Thoracic aorta (tissue), 2 donors: ENCODE results near the gene ZFP42. TPM values are rescaled to one million over a fixed set of nuclear protein-coding genes. Genes with fewer than 3 reads are reported as not detected.
"Not testable (repeated sequence)": the region's sequence is repeated elsewhere in the genome, so short reads cannot be mapped to it uniquely, and the experiment has no call there.

Experiments used
- ATAC-seq: fragments of 150-250 bp; one replicate; pipeline ENCODE4 v1.8.0; 2017; ENCODE audit warnings: low read depth; ENCODE audit not compliant: insufficient number of reproducible peaks, low FRiP score
- DNase-seq: peaks from one replicate; pipeline ENCODE4 v3.0.0-alpha.2; 2020; ENCODE audit warnings: low spot score
- H3K27ac ChIP-seq, 2 donors: fragments of 200-600 bp; sonication (generic); 1 replicate in 1 of 2; 2 replicates in 1 of 2; pipeline ENCODE4 v1.5.1; 2016; ENCODE audit warnings: mild to moderate bottlenecking in 2 of 2, moderate library complexity in 2 of 2
- H3K27me3 ChIP-seq: fragments of 200-600 bp; sonication (generic); replicated peaks from 2 replicates; pipeline ENCODE4 v1.6.0; 2016; ENCODE audit warnings: mild to moderate bottlenecking; ENCODE audit not compliant: insufficient read depth
- H3K36me3 ChIP-seq: fragments of 200-600 bp; sonication (generic); one replicate; pipeline ENCODE4 v1.5.1; 2016
- H3K4me1 ChIP-seq, 2 donors: fragments of 200-600 bp; sonication (generic); 1 replicate in 1 of 2; 2 replicates in 1 of 2; pipeline versions ENCODE4 v1.5.1 to v1.6.0; 2016; ENCODE audit warnings: low read depth in 2 of 2, mild to moderate bottlenecking in 1 of 2; ENCODE audit not compliant: control insufficient read depth in 1 of 2
- H3K4me3 ChIP-seq: fragments of 200-600 bp; sonication (generic); 2 replicates; pipeline ENCODE4 v1.5.1; 2016; ENCODE audit warnings: mild to moderate bottlenecking
- H3K9me3 ChIP-seq: fragments of 200-600 bp; sonication (generic); 2 replicates; pipeline ENCODE4 v1.5.1; 2016
- CTCF ChIP-seq: fragments of 200-600 bp; sonication (generic); IDR thresholded peaks from one replicate; pipeline ENCODE4 v1.5.1; 2019; ENCODE audit warnings: antibody characterized with exemption
- total RNA-seq, 2 donors: library from RNA; depleted of rRNA; stranded (reverse); fragments of >200 nt; gene quantifications; one replicate each; pipeline versions ENCODE4 v1.1.0 to v1.2.3, GENCODE V29; 2016

ZFP42 gene
- total RNA-seq, 2 donors from 2014 or later: not detected

DNA sequence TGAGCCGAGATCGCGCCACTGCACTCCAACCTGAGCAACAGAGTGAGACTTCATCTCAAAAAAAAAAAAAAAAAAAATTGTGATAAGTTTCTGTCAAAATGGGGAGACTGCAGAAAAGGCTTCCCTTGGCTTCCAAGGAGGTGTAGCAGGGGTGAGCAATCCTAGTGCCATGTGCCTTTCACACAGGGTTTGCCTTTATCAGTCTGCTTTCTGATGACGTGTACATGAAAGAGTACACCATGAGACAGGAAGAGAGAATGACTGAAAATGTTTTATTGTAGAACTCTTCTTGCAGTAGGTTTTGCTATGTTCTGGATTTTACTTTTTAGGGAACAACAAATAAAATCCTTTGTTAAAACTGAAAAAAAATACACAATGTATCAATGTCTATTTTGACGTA, 23.4 kb upstream of the ZFP42 start:
- H3K27ac ChIP-seq: no peak overlapping the region
- no peak overlapping the region for H3K4me3 ChIP-seq
- H3K9me3 ChIP-seq: no peaks in the 10 kb centered on the region
- no peaks in the 10 kb centered on the region for H3K4me1 ChIP-seq
- H3K36me3 ChIP-seq: no peaks in the 10 kb centered on the region
- no peak for TF ChIP-seq CTCF
- no peak for ATAC-seq
- no peaks in the 10 kb centered on the region for H3K27me3 ChIP-seq
- DNase-seq: no peak

DNA sequence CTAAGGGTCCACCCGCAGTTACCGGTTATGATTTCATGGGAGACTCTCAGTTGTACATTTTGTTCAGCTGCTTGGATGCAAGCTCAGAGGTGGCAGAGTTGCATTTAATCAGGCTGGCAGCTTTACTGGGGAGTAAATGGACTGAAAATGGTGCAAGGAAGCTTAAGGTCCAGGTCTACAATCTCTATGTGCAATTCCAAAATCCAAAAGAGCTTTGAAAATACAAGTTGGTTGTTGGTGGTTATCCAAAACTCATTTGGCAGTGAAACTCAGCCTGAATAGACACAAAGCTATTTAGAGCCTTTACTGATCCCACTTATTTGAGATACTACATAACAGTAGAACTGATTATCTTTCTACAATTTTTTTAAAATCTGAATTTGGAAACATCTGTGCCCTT, 11.8 kb upstream of the ZFP42 start:
- no peak for TF ChIP-seq CTCF
- Histone ChIP-seq H3K4me3 (no peak overlapping the region), H3K9me3 (no peaks in the 10 kb centered on the region), H3K36me3 (no peaks in the 10 kb centered on the region), H3K4me1 (no peaks in the 10 kb centered on the region), H3K27ac (no peak overlapping the region), H3K27me3 (no peaks in the 10 kb centered on the region)
- ATAC-seq (no peak), DNase-seq (no peak)

DNA sequence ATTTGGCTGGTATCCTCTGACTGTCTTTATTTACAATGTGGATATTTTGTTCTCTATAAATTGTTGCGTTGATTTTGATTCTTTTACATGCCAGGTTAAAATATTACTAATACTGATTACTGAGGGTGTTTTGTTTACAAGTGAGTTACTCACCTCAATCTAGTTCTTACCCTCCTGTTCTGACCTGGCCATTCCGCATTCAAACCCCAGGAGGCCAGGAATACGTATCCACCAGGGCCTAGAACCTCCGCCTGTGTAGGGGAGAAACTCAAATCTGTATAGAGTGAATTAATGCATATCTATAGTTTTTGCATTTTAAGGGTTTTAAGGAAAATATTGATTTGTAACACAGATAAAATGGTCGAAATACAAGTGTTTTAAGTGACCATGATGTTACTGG, 2.6 kb upstream of the ZFP42 start:
- H3K4me3 ChIP-seq: no peak overlapping the region
- no peaks in the 10 kb centered on the region for H3K36me3 ChIP-seq
- H3K4me1 ChIP-seq: no peaks in the 10 kb centered on the region
- ATAC-seq (no peak), DNase-seq (no peak)
- H3K27ac ChIP-seq: no peak overlapping the region
- no peaks in the 10 kb centered on the region for H3K27me3 ChIP-seq
- no peaks in the 10 kb centered on the region for H3K9me3 ChIP-seq
- no peak for TF ChIP-seq CTCF

GRCh38 chr4:187993827-187994226, 1.7 kb upstream of the ZFP42 start:
- no peaks in the 10 kb centered on the region for H3K27me3 ChIP-seq
- H3K4me3 ChIP-seq: no peak overlapping the region
- no peaks in the 10 kb centered on the region for H3K36me3 ChIP-seq
- TF ChIP-seq CTCF: no peak
- no peak overlapping the region for H3K27ac ChIP-seq
- ATAC-seq: no peak
- no peaks in the 10 kb centered on the region for H3K9me3 ChIP-seq
- no peak for DNase-seq
- H3K4me1 ChIP-seq: no peaks in the 10 kb centered on the region

- no peak overlapping the region for H3K27ac ChIP-seq
- no peak for ATAC-seq
- no peak overlapping the region for H3K4me3 ChIP-seq
- no peaks in the 10 kb centered on the region for H3K36me3 ChIP-seq
- TF ChIP-seq CTCF: no peak
- DNase-seq: no peak
- no peaks in the 10 kb centered on the region for H3K27me3 ChIP-seq
- no peaks in the 10 kb centered on the region for H3K9me3 ChIP-seq
- H3K4me1 ChIP-seq: no peaks in the 10 kb centered on the region
Measured at GRCh38 chr4:187996502-187997177, 1.1 kb downstream of the ZFP42 start.

DNA sequence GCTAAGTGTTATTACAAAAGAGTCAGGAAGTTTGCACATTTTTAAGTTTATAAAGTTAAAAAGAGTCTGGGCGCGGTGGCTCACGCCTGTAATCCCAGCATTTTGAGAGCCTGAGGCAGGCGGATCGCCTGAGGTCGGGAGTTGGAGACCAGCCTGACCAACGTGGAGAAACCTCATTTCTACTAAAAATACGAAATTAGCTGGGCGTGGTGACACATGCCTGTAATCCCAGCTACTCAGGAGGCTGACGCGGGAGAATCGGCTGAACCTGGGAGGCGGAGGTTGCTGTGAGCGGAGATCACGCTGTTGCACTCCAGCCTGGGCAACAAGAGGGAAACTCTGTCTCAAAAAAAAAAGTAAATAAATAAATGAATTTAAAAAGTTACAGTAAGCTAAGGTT, 2.4 kb downstream of the ZFP42 start:
- not testable (repeated sequence) for ATAC-seq

More for the DNA sequence above, 2.4 kb downstream of the ZFP42 start:
- H3K36me3 ChIP-seq, H3K27me3 ChIP-seq, H3K4me1 ChIP-seq, H3K4me3 ChIP-seq, DNase-seq, H3K9me3 ChIP-seq, H3K27ac ChIP-seq: not testable (repeated sequence)
